Brain microvascular endothelial cell (primary cell): Measurements from ENCODE around the gene GLYR1.
"Not testable (repeated sequence)": the region's sequence is repeated elsewhere in the genome, so short reads cannot be mapped to it uniquely, and the experiment has no call there.

Experiments
- DNase-seq: peaks from one replicate; pipeline ENCODE4 v3.0.0-alpha.2; 2020
- H3K27ac ChIP-seq: fragments of 250-450 bp; sonication (Bioruptor Pico); 2 replicates; pipeline ENCODE4 v1.5.1; 2020; ENCODE audit warnings: mild to moderate bottlenecking, moderate library complexity
- H3K27me3 ChIP-seq: fragments of 250-450 bp; sonication (Bioruptor Pico); replicated peaks from 2 replicates; pipeline ENCODE4 v1.5.1; 2020; ENCODE audit warnings: mild to moderate bottlenecking
- H3K36me3 ChIP-seq: fragments of 250-450 bp; sonication (Bioruptor Pico); replicated peaks from 2 replicates; pipeline ENCODE4 v1.5.1; 2020; ENCODE audit warnings: mild to moderate bottlenecking
- H3K4me3 ChIP-seq: 2 replicates; pipeline ENCODE4 v1.5.1; 2011; ENCODE audit warnings: low read depth, mild to moderate bottlenecking, control low read depth, low read length, moderate library complexity
- CTCF ChIP-seq: IDR thresholded peaks from 2 replicates; pipeline ENCODE4 v1.5.1; 2011; ENCODE audit warnings: low read depth, mild to moderate bottlenecking, moderate library complexity, low read length, control low read depth, inconsistent platforms; ENCODE audit errors: missing control alignments
- in situ Hi-C: cut with HindIII; loops from 2 replicates; pipeline ENCODE4 v1.10.0; 2017; ENCODE audit warnings: low sequenced_read_pairs, low pct_ligation_motif_present

Gene GLYR1

DNA sequence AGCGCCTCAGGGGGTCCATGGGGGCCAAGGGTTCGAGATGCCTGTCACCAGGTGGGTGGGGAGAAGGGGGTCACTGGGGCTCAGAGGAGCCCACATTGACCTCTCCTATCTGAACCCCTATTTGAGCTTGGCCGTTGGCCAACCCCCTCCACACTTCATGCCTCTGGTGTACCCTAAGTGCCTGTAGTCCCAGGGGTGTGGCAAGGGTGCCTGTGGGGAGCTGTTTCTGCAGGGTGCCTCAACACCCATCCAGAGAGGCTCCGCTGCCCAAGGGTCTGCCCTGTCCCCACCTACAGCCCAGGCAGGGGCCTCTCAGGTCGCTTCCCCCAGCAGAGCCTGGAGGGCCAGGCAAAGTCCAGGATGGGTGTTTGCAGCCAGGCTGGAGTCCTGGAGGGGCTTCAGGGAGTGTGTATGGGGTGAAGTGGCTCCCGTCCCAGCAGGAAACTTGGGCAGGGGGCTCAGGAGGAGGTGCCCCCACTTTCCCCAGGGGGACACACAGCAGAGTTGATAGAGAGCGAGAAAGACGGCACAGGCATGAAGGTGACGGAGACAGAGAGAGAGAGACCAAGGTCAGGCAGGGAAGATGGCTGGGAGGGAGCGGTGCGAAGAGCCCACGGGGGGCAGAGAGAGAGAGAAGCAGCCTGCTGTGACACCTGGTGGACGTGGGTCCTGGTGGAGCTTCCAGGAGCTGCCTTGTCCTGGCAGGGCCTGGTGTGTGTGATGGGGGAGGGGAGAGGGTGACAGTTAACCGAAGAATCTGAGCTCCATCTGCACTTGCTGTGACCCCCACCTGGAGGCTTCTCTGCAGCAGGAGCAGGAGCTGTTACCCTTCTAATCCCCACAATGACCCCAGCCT lies 59.2 kb downstream of the GLYR1 start, which contains the start of gene SEPTIN12:
TSS of gene SEPTIN12 (minus strand) at position 719 of the 856 bp plus-strand sequence. CDS start at position 19, 700 bp downstream.
- no peak within 1 kb of the TSS for H3K27ac ChIP-seq
- no peak within 1 kb of the TSS for H3K4me3 ChIP-seq
- no peak for DNase-seq
- TF ChIP-seq CTCF: no peak
- H3K27me3 ChIP-seq: no peaks in the 10 kb centered on the region
- no peaks in the 10 kb centered on the region for H3K36me3 ChIP-seq
- in situ Hi-C loops: no loop called here

GRCh38 chr16:4787068-4787467 lies 60.0 kb downstream of the GLYR1 start:
- in situ Hi-C loops: no loop called here
- no peak for TF ChIP-seq CTCF
- no peak overlapping the region for H3K27ac ChIP-seq
- no peaks in the 10 kb centered on the region for H3K27me3 ChIP-seq
- no peak for DNase-seq
- H3K36me3 ChIP-seq: no peaks in the 10 kb centered on the region
- H3K4me3 ChIP-seq: no peak overlapping the region

- no peaks in the 10 kb centered on the region for H3K36me3 ChIP-seq
- TF ChIP-seq CTCF: no peak
- H3K27me3 ChIP-seq: no peaks in the 10 kb centered on the region
- no peak for DNase-seq
- no peak overlapping the region for H3K4me3 ChIP-seq
- no peak overlapping the region for H3K27ac ChIP-seq
- in situ Hi-C loops: no loop called here
These were observed 61.2 kb downstream of the GLYR1 start for GRCh38 chr16:4785758-4786433.

- DNase-seq, H3K36me3 ChIP-seq, in situ Hi-C loops: not testable (repeated sequence)
These were observed 62.6 kb downstream of the GLYR1 start for GRCh38 chr16:4784444-4784987.

DNA sequence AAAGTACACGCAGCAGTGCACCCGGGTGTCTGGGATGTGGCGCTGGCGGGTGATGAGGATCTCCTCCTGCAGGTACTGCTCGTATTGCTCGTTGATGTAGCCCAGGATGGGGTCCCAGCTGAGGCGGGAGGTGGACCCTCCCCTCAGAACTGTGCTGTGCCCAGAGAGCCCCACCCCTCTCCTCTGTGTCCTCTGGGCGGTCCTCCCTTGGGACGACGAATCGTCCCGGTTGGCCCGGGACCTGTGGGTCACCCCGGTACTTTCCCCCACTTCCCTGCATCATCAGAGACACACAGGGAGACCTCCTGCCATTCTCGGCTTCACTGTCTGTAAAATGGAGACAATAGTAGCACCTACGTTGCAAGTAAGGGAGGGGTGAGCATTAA lies 63.1 kb downstream of the GLYR1 start:
- H3K4me3 ChIP-seq: no peak overlapping the region
- no peak for TF ChIP-seq CTCF
- in situ Hi-C loops: no loop called here

More at GRCh38 chr16:4784444-4784987, 62.6 kb downstream of the GLYR1 start:
- H3K27ac ChIP-seq, H3K4me3 ChIP-seq, H3K27me3 ChIP-seq: not testable (repeated sequence)

More for the DNA sequence above, 63.1 kb downstream of the GLYR1 start:
- Histone ChIP-seq H3K36me3 (no peaks in the 10 kb centered on the region), H3K27ac (no peak overlapping the region), H3K27me3 (no peaks in the 10 kb centered on the region)
- no peak for DNase-seq
